ENCODE measurements around the gene CHCHD3.

CHCHD3 gene

GRCh38 chr7:133040674-133041073, 41.2 kb downstream of the CHCHD3 start:
- no peak for DNase-seq

- DNase-seq = no peak
Measured at GRCh38 chr7:133040178-133040577, 41.7 kb downstream of the CHCHD3 start.

- DNase-seq = no peak
Measured at GRCh38 chr7:133039614-133040013, 42.3 kb downstream of the CHCHD3 start.

- DNase-seq = no peak
Measured at GRCh38 chr7:133036289-133036688, 45.6 kb downstream of the CHCHD3 start.

GRCh38 chr7:133035240-133035639, 46.6 kb downstream of the CHCHD3 start:
- DNase-seq = peak; percentile 53

GRCh38 chr7:133030346-133030745, 51.5 kb downstream of the CHCHD3 start:
- DNase-seq = no peak

- no peak for DNase-seq
Measured at GRCh38 chr7:133029463-133029862, 52.4 kb downstream of the CHCHD3 start.

- DNase-seq = no peak
Measured at GRCh38 chr7:133027397-133027796, 54.5 kb downstream of the CHCHD3 start.

- no peak for DNase-seq
Measured at GRCh38 chr7:133026210-133026859, 55.6 kb downstream of the CHCHD3 start.

GRCh38 chr7:133025056-133025455, 56.8 kb downstream of the CHCHD3 start:
- DNase-seq = no peak

- DNase-seq = no peak
Measured at GRCh38 chr7:133024596-133024995, 57.3 kb downstream of the CHCHD3 start.

- DNase-seq = no peak
Measured at GRCh38 chr7:133023370-133024071, 58.4 kb downstream of the CHCHD3 start.

- no peak for DNase-seq
Measured at GRCh38 chr7:133022661-133023060, 59.2 kb downstream of the CHCHD3 start.

- DNase-seq = no peak
Measured at GRCh38 chr7:133021196-133021595, 60.7 kb downstream of the CHCHD3 start.

- DNase-seq = no peak
Measured at GRCh38 chr7:133020496-133020895, 61.4 kb downstream of the CHCHD3 start.

- no peak for DNase-seq
Measured at GRCh38 chr7:133019590-133019989, 62.3 kb downstream of the CHCHD3 start.

GRCh38 chr7:133016604-133017003, 65.3 kb downstream of the CHCHD3 start:
- no peak for DNase-seq

- DNase-seq = no peak
Measured at GRCh38 chr7:133015888-133016287, 66.0 kb downstream of the CHCHD3 start.

- DNase-seq = no peak
Measured at GRCh38 chr7:133011746-133012145, 70.1 kb downstream of the CHCHD3 start.

GRCh38 chr7:133009426-133010252, 72.3 kb downstream of the CHCHD3 start:
- DNase-seq = no peak

- no peak for DNase-seq
Measured at GRCh38 chr7:133007961-133008360, 73.9 kb downstream of the CHCHD3 start.

- DNase-seq = no peak
Measured at GRCh38 chr7:133003052-133003910, 78.6 kb downstream of the CHCHD3 start.

- DNase-seq = no peak
Measured at GRCh38 chr7:133001727-133002126, 80.2 kb downstream of the CHCHD3 start.

All from CD4-positive, alpha-beta T cell treated with Interleukin-15 for 1 hour (primary cell).